Measurements from ENCODE around the gene PPM1K. TPM values are rescaled to one million over a fixed set of nuclear protein-coding genes. Genes with fewer than 3 reads are reported as not detected.

The PPM1K gene
- total and polyA plus RNA-seq, 2 donors from 2014 or later = 15.4 to 20.9 TPM

DNA sequence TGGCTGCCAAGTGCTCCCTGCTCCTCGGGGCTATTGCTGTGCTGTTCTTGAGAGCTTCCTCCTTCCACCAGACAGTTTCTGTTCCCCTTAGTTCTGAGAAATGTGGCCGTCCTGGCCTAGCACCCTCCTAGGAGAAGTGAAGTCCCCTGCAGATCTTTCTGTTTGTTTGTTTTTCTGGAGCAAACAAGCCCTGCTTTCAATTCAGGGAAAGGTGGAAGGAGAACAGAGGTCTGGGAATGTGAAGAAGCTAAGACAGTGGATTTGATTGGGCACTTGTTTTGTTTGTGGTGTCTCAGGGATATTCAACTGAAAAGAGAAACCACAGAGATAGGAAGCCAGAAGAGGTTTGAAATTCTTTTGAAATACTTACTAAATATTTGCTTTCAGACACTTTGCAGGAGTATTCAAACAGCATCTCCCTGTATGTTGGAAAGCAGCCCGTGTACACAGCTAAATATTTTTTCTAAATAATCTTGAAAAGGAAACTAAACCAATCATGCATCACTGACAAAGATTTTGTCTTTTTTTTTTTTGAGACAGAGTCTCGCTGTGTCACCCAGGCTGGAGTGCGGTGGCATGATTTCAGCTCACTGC lies 36.5 kb upstream of the PPM1K start:
- Histone ChIP-seq H3K27ac (ENCODE audit: low read depth in 2 of 2, low read length in 2 of 2) (no peak overlapping the region), H3K9ac (ENCODE audit: low read length in 3 of 3) (no peak overlapping the region), H3K4me1 (ENCODE audit: control insufficient read depth in 2 of 3, insufficient read depth in 2 of 3, low read depth in 1 of 3, low read length in 3 of 3) (peaks cover 0 to 8% (median 4%) of the 10 kb centered on the region in 3 donors), H3K9me3 (ENCODE audit: control insufficient read depth in 2 of 3, insufficient read depth in 1 of 3, low read length in 3 of 3) (no peaks in the 10 kb centered on the region), H3K4me3 (ENCODE audit: low read length in 3 of 3) (no peak overlapping the region), H3K27me3 (ENCODE audit: control insufficient read depth, insufficient read depth, low read length) (no peaks in the 10 kb centered on the region), H3K36me3 (ENCODE audit: control insufficient read depth in 2 of 3, insufficient read depth in 3 of 3, low read length in 3 of 3) (no peaks in the 10 kb centered on the region)
- intact Hi-C loops (cut with DNase I) = no loop called here
- TF ChIP-seq, protein P1, sequence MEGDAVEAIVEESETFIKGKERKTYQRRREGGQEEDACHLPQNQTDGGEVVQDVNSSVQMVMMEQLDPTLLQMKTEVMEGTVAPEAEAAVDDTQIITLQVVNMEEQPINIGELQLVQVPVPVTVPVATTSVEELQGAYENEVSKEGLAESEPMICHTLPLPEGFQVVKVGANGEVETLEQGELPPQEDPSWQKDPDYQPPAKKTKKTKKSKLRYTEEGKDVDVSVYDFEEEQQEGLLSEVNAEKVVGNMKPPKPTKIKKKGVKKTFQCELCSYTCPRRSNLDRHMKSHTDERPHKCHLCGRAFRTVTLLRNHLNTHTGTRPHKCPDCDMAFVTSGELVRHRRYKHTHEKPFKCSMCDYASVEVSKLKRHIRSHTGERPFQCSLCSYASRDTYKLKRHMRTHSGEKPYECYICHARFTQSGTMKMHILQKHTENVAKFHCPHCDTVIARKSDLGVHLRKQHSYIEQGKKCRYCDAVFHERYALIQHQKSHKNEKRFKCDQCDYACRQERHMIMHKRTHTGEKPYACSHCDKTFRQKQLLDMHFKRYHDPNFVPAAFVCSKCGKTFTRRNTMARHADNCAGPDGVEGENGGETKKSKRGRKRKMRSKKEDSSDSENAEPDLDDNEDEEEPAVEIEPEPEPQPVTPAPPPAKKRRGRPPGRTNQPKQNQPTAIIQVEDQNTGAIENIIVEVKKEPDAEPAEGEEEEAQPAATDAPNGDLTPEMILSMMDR (IDR thresholded peaks at IDR 0.05; ENCODE audit: borderline replicate concordance, extremely low read depth, insufficient read depth) = no peak
- FAIRE-seq = no peak
- DNase-seq = no peak

DNA sequence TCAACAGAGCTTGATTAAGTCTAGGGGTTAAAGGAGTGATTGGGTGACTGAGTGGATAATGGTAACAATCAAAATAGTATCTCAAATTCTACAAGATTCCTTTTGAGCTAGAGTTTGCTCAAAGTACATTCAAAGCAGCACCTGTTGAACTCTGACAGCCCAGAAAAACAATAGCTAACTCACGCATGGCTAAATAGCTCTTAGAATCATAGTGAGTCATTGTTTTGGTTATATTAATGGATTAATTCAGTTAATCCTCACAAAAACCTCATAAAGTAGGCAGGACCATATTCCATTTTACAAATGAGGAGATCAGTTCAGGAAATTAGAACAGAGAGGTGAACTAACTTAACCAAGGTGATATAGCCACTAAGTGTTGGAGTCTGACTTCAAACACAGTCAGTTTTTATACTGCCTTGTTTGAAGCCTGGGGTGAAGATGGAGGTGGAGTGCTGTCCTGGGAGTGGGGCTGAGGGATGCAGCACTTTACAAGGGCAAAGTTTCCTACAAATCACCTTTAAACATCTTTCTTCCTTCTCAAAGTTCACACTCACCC lies 35.9 kb upstream of the PPM1K start:
- TF ChIP-seq, protein P1 (IDR thresholded peaks at IDR 0.05; ENCODE audit: borderline replicate concordance, extremely low read depth, insufficient read depth) = no peak
- Histone ChIP-seq H3K9ac (ENCODE audit: low read length in 3 of 3) (no peak overlapping the region), H3K4me3 (ENCODE audit: low read length in 3 of 3) (no peak overlapping the region), H3K36me3 (ENCODE audit: control insufficient read depth in 2 of 3, insufficient read depth in 3 of 3, low read length in 3 of 3) (no peaks in the 10 kb centered on the region), H3K4me1 (ENCODE audit: control insufficient read depth in 2 of 3, insufficient read depth in 2 of 3, low read depth in 1 of 3, low read length in 3 of 3) (peaks cover 0 to 8% (median 4%) of the 10 kb centered on the region in 3 donors), H3K27ac (ENCODE audit: low read depth in 2 of 2, low read length in 2 of 2) (no peak overlapping the region), H3K9me3 (ENCODE audit: control insufficient read depth in 2 of 3, insufficient read depth in 1 of 3, low read length in 3 of 3) (no peaks in the 10 kb centered on the region), H3K27me3 (ENCODE audit: control insufficient read depth, insufficient read depth, low read length) (no peaks in the 10 kb centered on the region)
- intact Hi-C loops (cut with DNase I) = no loop called here
- FAIRE-seq = no peak
- peak in 2 of 5 donors; percentile 13 to 32 for DNase-seq

DNA sequence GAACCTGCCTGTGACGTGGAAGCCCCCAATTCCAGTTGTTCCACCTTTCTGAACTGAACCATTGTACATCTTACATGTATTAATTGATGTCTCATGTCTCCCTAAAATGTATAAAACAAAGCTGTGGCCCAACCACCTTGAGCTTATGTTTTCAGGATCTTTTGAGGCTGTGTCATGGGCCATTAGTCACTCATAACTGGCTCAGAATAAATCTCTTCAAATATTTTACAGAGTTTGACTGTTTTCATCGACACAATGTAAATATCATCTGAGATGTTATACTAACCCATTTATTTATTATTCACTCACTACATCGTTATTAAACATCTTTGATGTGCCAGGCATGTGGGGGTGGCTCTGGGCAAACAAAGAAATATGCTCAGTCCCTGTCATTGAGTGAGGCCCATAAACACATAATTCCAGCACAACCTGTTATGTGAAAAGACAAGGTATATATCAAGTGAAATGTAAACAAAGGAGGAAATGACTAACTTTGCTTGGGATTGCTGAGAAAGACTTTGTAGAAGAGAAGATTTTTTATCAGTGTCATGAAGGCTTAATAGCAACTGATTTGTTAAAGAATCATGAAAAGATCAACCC lies 34.5 kb upstream of the PPM1K start:
- Histone ChIP-seq H3K4me1 (ENCODE audit: control insufficient read depth in 2 of 3, insufficient read depth in 2 of 3, low read depth in 1 of 3, low read length in 3 of 3) (peaks cover 0 to 8% (median 4%) of the 10 kb centered on the region in 3 donors), H3K27ac (ENCODE audit: low read depth in 2 of 2, low read length in 2 of 2) (no peak overlapping the region), H3K9me3 (ENCODE audit: control insufficient read depth in 2 of 3, insufficient read depth in 1 of 3, low read length in 3 of 3) (no peaks in the 10 kb centered on the region), H3K4me3 (ENCODE audit: low read length in 3 of 3) (no peak overlapping the region), H3K36me3 (ENCODE audit: control insufficient read depth in 2 of 3, insufficient read depth in 3 of 3, low read length in 3 of 3) (no peaks in the 10 kb centered on the region), H3K9ac (ENCODE audit: low read length in 3 of 3) (no peak overlapping the region), H3K27me3 (ENCODE audit: control insufficient read depth, insufficient read depth, low read length) (no peaks in the 10 kb centered on the region)
- peak in 1 of 5 donors; percentile 14 for DNase-seq
- intact Hi-C loops (cut with DNase I) = no loop called here
- TF ChIP-seq, protein P1 (IDR thresholded peaks at IDR 0.05; ENCODE audit: borderline replicate concordance, extremely low read depth, insufficient read depth) = no peak
- no peak for FAIRE-seq
